DMS53 treated with DMSO at 0.1 percent for 48 hours (cell line): ENCODE data around the gene PDP2.
"Not testable (repeated sequence)": the region's sequence is repeated elsewhere in the genome, so short reads cannot be mapped to it uniquely, and the experiment has no call there.

Experiments
- DNase-seq: peaks from one replicate; lab custom pipeline; 2025; ENCODE audit not compliant: unreplicated experiment; lab: John Stamatoyannopoulos, UW

The PDP2 gene

GRCh38 chr16:66881964-66882508 is 1.7 kb downstream of the PDP2 start:
- DNase-seq = no peak

GRCh38 chr16:66882702-66883101 is 2.4 kb downstream of the PDP2 start:
- no peak for DNase-seq

- no peak for DNase-seq
Observed at GRCh38 chr16:66885491-66885890, 5.2 kb downstream of the PDP2 start.

- DNase-seq = no peak
Observed at GRCh38 chr16:66886321-66886720, 6.0 kb downstream of the PDP2 start.

- no peak for DNase-seq
Observed at GRCh38 chr16:66886914-66887313, 6.6 kb downstream of the PDP2 start.

GRCh38 chr16:66888647-66889615 is 8.6 kb downstream of the PDP2 start:
- no peak for DNase-seq

- DNase-seq = no peak
Observed at GRCh38 chr16:66889622-66890021, 9.3 kb downstream of the PDP2 start.

- no peak for DNase-seq
Observed at GRCh38 chr16:66890799-66891198, 10.5 kb downstream of the PDP2 start.

- no peak for DNase-seq
Observed at GRCh38 chr16:66891360-66891759, 11.0 kb downstream of the PDP2 start.

- DNase-seq = no peak
Observed at GRCh38 chr16:66891797-66892196, 11.5 kb downstream of the PDP2 start.

- no peak for DNase-seq
Observed at GRCh38 chr16:66894055-66894454, 13.7 kb downstream of the PDP2 start.

- DNase-seq = peak; percentile 35
Observed at GRCh38 chr16:66894948-66895688, 14.8 kb downstream of the PDP2 start.

- DNase-seq = no peak
Observed at GRCh38 chr16:66895689-66895979, 15.3 kb downstream of the PDP2 start.

GRCh38 chr16:66895999-66896398 is 15.7 kb downstream of the PDP2 start:
- DNase-seq = no peak

- not testable (repeated sequence) for DNase-seq
Observed at GRCh38 chr16:66896682-66897081, 16.4 kb downstream of the PDP2 start.

- no peak for DNase-seq
Observed at GRCh38 chr16:66898207-66898606, 17.9 kb downstream of the PDP2 start.

- DNase-seq = no peak
Observed at GRCh38 chr16:66898933-66899309, 18.6 kb downstream of the PDP2 start.

- DNase-seq = peak; percentile 16
Observed at GRCh38 chr16:66899310-66899944, 19.1 kb downstream of the PDP2 start.

GRCh38 chr16:66899945-66900710 is 19.8 kb downstream of the PDP2 start:
- DNase-seq = peak; percentile 17

GRCh38 chr16:66900721-66901441 is 20.6 kb downstream of the PDP2 start:
- no peak for DNase-seq
